ENCODE results near the gene FOXA2.

FOXA2 gene

DNA sequence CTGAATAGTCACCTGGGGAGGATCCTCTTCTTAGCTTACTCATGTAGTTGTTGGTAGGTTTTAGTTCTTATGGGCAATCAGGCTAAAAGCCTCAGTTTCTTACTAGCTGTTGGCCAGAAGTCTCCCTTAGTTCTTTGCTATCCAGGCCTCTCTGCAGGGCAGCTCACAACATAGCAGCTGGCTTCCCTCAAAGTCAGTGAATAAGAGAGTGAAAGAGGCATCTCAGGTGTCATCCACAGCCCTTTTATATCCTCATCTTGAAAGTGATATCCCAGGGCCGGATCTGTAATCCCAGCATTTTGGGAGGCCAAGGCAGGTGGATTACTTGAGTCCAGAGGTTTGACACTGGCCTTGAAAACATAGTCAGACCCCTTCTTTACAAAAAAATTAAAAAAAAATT is 42.1 kb upstream of the FOXA2 start:
- H3K9me2 ChIP-seq (replicated peaks; ENCODE audit: control insufficient read depth, low read length): no peaks in the 10 kb centered on the region
- H3K36me3 ChIP-seq (ENCODE audit: control insufficient read depth, low read length): no peaks in the 10 kb centered on the region
- no peak overlapping the region for H3K4me2 ChIP-seq (ENCODE audit: low read length)
- H3F3A ChIP-seq (ENCODE audit: control insufficient read depth, insufficient read depth): no peaks in the 10 kb centered on the region
- H3K79me2 ChIP-seq (ENCODE audit: control insufficient read depth, low read length): no peaks in the 10 kb centered on the region
- H3K27ac ChIP-seq (ENCODE audit: low read depth, low read length): no peak overlapping the region
- no peaks in the 10 kb centered on the region for H3K9me3 ChIP-seq (ENCODE audit: control insufficient read depth, insufficient read depth, low read length)
- H3K27me3 ChIP-seq (ENCODE audit: control insufficient read depth, low read length): no peaks in the 10 kb centered on the region
- no peak overlapping the region for H3K4me3 ChIP-seq (ENCODE audit: low read length)
- no peak for TF ChIP-seq EZH2phosphoT487 (IDR thresholded peaks at IDR 0.05; ENCODE audit: borderline replicate concordance, low read length)
- TF ChIP-seq, protein P1, sequence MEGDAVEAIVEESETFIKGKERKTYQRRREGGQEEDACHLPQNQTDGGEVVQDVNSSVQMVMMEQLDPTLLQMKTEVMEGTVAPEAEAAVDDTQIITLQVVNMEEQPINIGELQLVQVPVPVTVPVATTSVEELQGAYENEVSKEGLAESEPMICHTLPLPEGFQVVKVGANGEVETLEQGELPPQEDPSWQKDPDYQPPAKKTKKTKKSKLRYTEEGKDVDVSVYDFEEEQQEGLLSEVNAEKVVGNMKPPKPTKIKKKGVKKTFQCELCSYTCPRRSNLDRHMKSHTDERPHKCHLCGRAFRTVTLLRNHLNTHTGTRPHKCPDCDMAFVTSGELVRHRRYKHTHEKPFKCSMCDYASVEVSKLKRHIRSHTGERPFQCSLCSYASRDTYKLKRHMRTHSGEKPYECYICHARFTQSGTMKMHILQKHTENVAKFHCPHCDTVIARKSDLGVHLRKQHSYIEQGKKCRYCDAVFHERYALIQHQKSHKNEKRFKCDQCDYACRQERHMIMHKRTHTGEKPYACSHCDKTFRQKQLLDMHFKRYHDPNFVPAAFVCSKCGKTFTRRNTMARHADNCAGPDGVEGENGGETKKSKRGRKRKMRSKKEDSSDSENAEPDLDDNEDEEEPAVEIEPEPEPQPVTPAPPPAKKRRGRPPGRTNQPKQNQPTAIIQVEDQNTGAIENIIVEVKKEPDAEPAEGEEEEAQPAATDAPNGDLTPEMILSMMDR (IDR thresholded peaks at IDR 0.05; ENCODE audit: low read depth, low read length, poor library complexity, severe bottlenecking): no peak
- no peaks in the 10 kb centered on the region for H4K20me1 ChIP-seq (ENCODE audit: control insufficient read depth, insufficient read depth, low read depth, low read length)
- no peaks in the 10 kb centered on the region for H3K4me1 ChIP-seq (ENCODE audit: control insufficient read depth, low read length)

DNA sequence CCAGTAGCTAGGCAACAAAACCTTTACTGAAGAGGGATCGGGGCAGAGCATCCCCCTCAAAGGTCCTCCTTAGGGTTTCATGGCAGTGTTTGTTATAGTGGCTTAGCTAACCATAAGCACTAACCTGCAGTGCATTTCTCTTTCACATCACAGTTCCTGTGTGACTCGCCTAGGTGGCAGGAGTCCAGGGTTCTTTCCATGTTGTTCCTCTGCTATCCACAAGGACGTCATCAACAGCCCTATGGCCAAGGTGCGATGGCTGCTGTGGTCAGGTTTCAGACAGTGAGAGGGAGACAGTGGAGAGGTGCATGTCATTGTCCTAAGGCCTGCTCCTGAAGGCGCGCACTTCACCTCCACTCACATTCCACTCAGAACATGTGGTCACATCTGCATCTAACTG is 38.8 kb upstream of the FOXA2 start:
- Histone ChIP-seq H3K4me3 (ENCODE audit: low read length) (no peak overlapping the region), H3K79me2 (ENCODE audit: control insufficient read depth, low read length) (no peaks in the 10 kb centered on the region), H4K20me1 (ENCODE audit: control insufficient read depth, insufficient read depth, low read depth, low read length) (no peaks in the 10 kb centered on the region), H3K27ac (ENCODE audit: low read depth, low read length) (no peak overlapping the region), H3K9me2 (replicated peaks; ENCODE audit: control insufficient read depth, low read length) (no peaks in the 10 kb centered on the region), H3K4me1 (ENCODE audit: control insufficient read depth, low read length) (no peaks in the 10 kb centered on the region), H3K4me2 (ENCODE audit: low read length) (no peak overlapping the region), H3K36me3 (ENCODE audit: control insufficient read depth, low read length) (no peaks in the 10 kb centered on the region), H3F3A (ENCODE audit: control insufficient read depth, insufficient read depth) (no peaks in the 10 kb centered on the region), H3K27me3 (ENCODE audit: control insufficient read depth, low read length) (no peaks in the 10 kb centered on the region), H3K9me3 (ENCODE audit: control insufficient read depth, insufficient read depth, low read length) (no peaks in the 10 kb centered on the region)
- TF ChIP-seq, protein P1 (IDR thresholded peaks at IDR 0.05; ENCODE audit: low read depth, low read length, poor library complexity, severe bottlenecking): no peak
- no peak for TF ChIP-seq EZH2phosphoT487 (IDR thresholded peaks at IDR 0.05; ENCODE audit: borderline replicate concordance, low read length)

DNA sequence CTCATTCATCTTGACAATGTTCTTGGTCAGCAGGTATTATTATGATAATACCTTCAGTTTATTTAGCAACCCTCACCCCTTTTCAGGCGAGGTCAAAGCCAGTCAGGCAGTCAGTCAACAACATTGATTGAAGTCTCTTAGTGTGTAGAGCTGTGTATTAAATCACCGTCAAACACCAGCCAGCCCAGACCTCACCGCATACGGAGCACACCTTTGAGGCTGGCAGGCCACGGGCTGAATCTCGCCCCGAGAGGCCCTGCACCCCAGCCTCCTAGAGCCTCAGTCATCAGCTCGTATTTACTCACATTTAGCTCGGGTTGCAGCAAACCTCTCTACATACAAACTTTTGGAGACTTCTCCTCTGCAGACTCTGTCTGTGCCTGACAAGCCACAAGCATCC is 36.0 kb upstream of the FOXA2 start:
- Histone ChIP-seq H3K27ac (ENCODE audit: low read depth, low read length) (no peak overlapping the region), H3K4me1 (ENCODE audit: control insufficient read depth, low read length) (no peaks in the 10 kb centered on the region), H3K4me3 (ENCODE audit: low read length) (no peak overlapping the region), H3K79me2 (ENCODE audit: control insufficient read depth, low read length) (no peaks in the 10 kb centered on the region), H3K36me3 (ENCODE audit: control insufficient read depth, low read length) (no peaks in the 10 kb centered on the region), H3K4me2 (ENCODE audit: low read length) (no peak overlapping the region), H4K20me1 (ENCODE audit: control insufficient read depth, insufficient read depth, low read depth, low read length) (no peaks in the 10 kb centered on the region), H3K9me2 (replicated peaks; ENCODE audit: control insufficient read depth, low read length) (no peaks in the 10 kb centered on the region), H3K9me3 (ENCODE audit: control insufficient read depth, insufficient read depth, low read length) (no peaks in the 10 kb centered on the region), H3K27me3 (ENCODE audit: control insufficient read depth, low read length) (no peaks in the 10 kb centered on the region), H3F3A (ENCODE audit: control insufficient read depth, insufficient read depth) (no peaks in the 10 kb centered on the region)
- TF ChIP-seq, protein P1 (IDR thresholded peaks at IDR 0.05; ENCODE audit: low read depth, low read length, poor library complexity, severe bottlenecking): no peak
- TF ChIP-seq EZH2phosphoT487 (IDR thresholded peaks at IDR 0.05; ENCODE audit: borderline replicate concordance, low read length): no peak

DNA sequence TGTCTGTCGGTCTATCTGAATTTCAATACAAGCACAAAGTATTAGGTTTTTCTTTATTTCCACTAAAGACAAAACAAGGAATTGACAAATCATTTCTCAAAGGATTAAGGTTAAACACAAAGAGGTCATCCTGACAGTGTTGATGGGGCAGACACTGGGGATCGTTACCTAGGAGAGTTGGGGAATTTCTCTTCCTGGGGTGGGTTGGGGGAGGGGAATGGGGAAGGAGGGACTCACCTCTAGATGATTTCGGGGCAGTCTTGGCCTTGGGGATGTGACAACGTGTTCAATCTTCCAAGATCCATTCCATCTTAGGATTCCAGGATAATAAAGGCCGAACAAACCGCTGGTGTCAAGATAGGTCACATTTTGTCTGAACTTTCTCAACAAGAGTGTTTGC is 35.4 kb upstream of the FOXA2 start:
- no peak overlapping the region for H3K4me2 ChIP-seq (ENCODE audit: low read length)
- H3K79me2 ChIP-seq (ENCODE audit: control insufficient read depth, low read length): no peaks in the 10 kb centered on the region
- no peaks in the 10 kb centered on the region for H3K9me2 ChIP-seq (replicated peaks; ENCODE audit: control insufficient read depth, low read length)
- H3K9me3 ChIP-seq (ENCODE audit: control insufficient read depth, insufficient read depth, low read length): no peaks in the 10 kb centered on the region
- no peaks in the 10 kb centered on the region for H3K27me3 ChIP-seq (ENCODE audit: control insufficient read depth, low read length)
- H3F3A ChIP-seq (ENCODE audit: control insufficient read depth, insufficient read depth): no peaks in the 10 kb centered on the region
- H4K20me1 ChIP-seq (ENCODE audit: control insufficient read depth, insufficient read depth, low read depth, low read length): no peaks in the 10 kb centered on the region
- TF ChIP-seq, protein P1 (IDR thresholded peaks at IDR 0.05; ENCODE audit: low read depth, low read length, poor library complexity, severe bottlenecking): no peak
- no peak for TF ChIP-seq EZH2phosphoT487 (IDR thresholded peaks at IDR 0.05; ENCODE audit: borderline replicate concordance, low read length)
- no peak overlapping the region for H3K4me3 ChIP-seq (ENCODE audit: low read length)
- no peaks in the 10 kb centered on the region for H3K4me1 ChIP-seq (ENCODE audit: control insufficient read depth, low read length)
- no peak overlapping the region for H3K27ac ChIP-seq (ENCODE audit: low read depth, low read length)
- no peaks in the 10 kb centered on the region for H3K36me3 ChIP-seq (ENCODE audit: control insufficient read depth, low read length)

All from DOHH2 (cell line).